Transverse colon (tissue), 4 donors: Measurements from ENCODE around the gene HOXC9.

Source experiments
- POLR2A ChIP-seq: fragments of 450-650 bp; IDR thresholded peaks from one replicate; pipeline ENCODE4 v1.6.1; 2016; ENCODE audit warnings: antibody characterized with exemption, mild to moderate bottlenecking, moderate library complexity
- POLR2AphosphoS5 ChIP-seq, 3 donors: sonication (generic); formaldehyde crosslinking; IDR thresholded peaks; one replicate each; pipeline ENCODE4 v1.6.1; 2016; ENCODE audit warnings: antibody characterized with exemption in 3 of 3
- TF ChIP-seq, protein P1 (sequence below), 5 experiments: fragments of 200-600 bp in 3 of 5; fragments of 450-650 bp in 2 of 5; sonication (generic) in 3 of 5; IDR thresholded peaks; 1 replicate in 2 of 5; 2 replicates in 3 of 5; pipeline ENCODE4 v1.5.1; 2016 to 2017; ENCODE audit warnings: antibody characterized with exemption in 5 of 5, inconsistent platforms in 3 of 5, mild to moderate bottlenecking in 2 of 5, moderate library complexity in 1 of 5

DNA sequence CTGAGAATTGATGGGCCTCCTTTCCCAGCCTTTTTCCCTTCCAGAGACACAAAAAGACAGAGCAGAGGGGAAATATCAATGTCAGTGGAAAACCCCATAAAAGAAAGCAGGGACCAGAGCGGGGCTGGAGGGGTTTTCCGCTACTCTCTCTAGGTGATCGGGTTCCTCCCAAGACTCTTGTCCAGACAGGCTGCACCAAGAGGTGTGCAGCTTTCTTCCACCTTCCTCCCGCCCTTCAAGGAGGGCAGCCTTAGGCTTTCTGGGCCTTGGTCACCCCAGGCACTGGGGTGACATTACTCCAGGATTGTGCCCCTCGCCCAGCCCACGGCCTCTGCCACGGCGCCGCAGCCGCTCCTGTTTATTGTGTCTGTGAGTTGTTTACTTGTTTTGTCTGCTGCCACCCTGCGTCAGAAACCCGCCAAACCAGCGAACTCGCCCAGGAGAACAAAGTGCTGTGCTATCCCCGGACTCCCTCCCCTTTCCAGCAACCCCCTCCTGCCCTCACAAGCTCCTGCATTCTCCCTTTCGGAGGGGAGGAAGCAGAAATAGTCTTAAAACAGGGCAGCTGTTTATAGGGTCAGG, 21.6 kb downstream of the HOXC9 start:
- no peak for TF ChIP-seq POLR2A
- TF ChIP-seq, protein P1, sequence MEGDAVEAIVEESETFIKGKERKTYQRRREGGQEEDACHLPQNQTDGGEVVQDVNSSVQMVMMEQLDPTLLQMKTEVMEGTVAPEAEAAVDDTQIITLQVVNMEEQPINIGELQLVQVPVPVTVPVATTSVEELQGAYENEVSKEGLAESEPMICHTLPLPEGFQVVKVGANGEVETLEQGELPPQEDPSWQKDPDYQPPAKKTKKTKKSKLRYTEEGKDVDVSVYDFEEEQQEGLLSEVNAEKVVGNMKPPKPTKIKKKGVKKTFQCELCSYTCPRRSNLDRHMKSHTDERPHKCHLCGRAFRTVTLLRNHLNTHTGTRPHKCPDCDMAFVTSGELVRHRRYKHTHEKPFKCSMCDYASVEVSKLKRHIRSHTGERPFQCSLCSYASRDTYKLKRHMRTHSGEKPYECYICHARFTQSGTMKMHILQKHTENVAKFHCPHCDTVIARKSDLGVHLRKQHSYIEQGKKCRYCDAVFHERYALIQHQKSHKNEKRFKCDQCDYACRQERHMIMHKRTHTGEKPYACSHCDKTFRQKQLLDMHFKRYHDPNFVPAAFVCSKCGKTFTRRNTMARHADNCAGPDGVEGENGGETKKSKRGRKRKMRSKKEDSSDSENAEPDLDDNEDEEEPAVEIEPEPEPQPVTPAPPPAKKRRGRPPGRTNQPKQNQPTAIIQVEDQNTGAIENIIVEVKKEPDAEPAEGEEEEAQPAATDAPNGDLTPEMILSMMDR (IDR thresholded peaks at IDR 0.05) = no peak
- TF ChIP-seq POLR2AphosphoS5 (IDR thresholded peaks at IDR 0.05) = no peak
